GM12801 (cell line): Measurements from ENCODE around the gene LMBRD1.

Source experiments
- CTCF ChIP-seq: IDR thresholded peaks from one replicate; pipeline ENCODE4 v1.5.1; 2011; ENCODE audit warnings: control low read depth; ENCODE audit not compliant: insufficient read length; ENCODE audit errors: extremely low read depth

LMBRD1 gene

GRCh38 chr6:69729870-69730449, 66.8 kb downstream of the LMBRD1 start:
- no peak for TF ChIP-seq CTCF

GRCh38 chr6:69722683-69723082, 74.1 kb downstream of the LMBRD1 start:
- TF ChIP-seq CTCF: no peak

GRCh38 chr6:69719602-69720193, 77.1 kb downstream of the LMBRD1 start:
- TF ChIP-seq CTCF: no peak

- no peak for TF ChIP-seq CTCF
These were observed 90.1 kb downstream of the LMBRD1 start for GRCh38 chr6:69706724-69707123.

GRCh38 chr6:69705954-69706353, 90.9 kb downstream of the LMBRD1 start:
- no peak for TF ChIP-seq CTCF

GRCh38 chr6:69704916-69705315, 91.9 kb downstream of the LMBRD1 start:
- TF ChIP-seq CTCF: no peak

GRCh38 chr6:69699655-69700054, 97.2 kb downstream of the LMBRD1 start:
- TF ChIP-seq CTCF: no peak

GRCh38 chr6:69696273-69696672, 100.5 kb downstream of the LMBRD1 start:
- TF ChIP-seq CTCF: no peak
